ENCODE data around the gene MFNG. TPM values are rescaled to one million over a fixed set of nuclear protein-coding genes. Genes with fewer than 3 reads are reported as not detected.

MFNG gene
- total RNA-seq, 2 donors from 2014 or later = 21.6 to 23.0 TPM

- no peak for DNase-seq (ENCODE audit: low spot score)
- intact Hi-C loops (cut with DNase I) = loop anchor here in 1 of 2 donors (1.0 kb wide), 1 partner anchor 88 kb away; no protein-coding TSS in a partner anchor
These were observed 54.1 kb downstream of the MFNG start for GRCh38 chr22:37431801-37432707.

- intact Hi-C loops (cut with DNase I) = loop anchor here in 1 of 2 donors (1.0 kb wide), 1 partner anchor 87 kb away; no protein-coding TSS in a partner anchor
- no peak for DNase-seq (ENCODE audit: low spot score)
These were observed 54.8 kb downstream of the MFNG start for GRCh38 chr22:37431366-37431765.

GRCh38 chr22:37430941-37431340 lies 55.2 kb downstream of the MFNG start:
- intact Hi-C loops (cut with DNase I) = loop anchor here in 1 of 2 donors (1.0 kb wide), 1 partner anchor 87 kb away; no protein-coding TSS in a partner anchor
- no peak for DNase-seq (ENCODE audit: low spot score)

GRCh38 chr22:37428649-37429586 lies 57.3 kb downstream of the MFNG start:
- no peak for DNase-seq (ENCODE audit: low spot score)
- intact Hi-C loops (cut with DNase I) = loop anchor here in 1 of 2 donors (1.0 kb wide), 1 partner anchor 38 kb away; no protein-coding TSS in a partner anchor

- DNase-seq (ENCODE audit: low spot score) = no peak
- intact Hi-C loops (cut with DNase I) = loop anchor here in 1 of 2 donors (1.0 kb wide), 1 partner anchor 39 kb away; no protein-coding TSS in a partner anchor
These were observed 58.2 kb downstream of the MFNG start for GRCh38 chr22:37427711-37428635.

- intact Hi-C loops (cut with DNase I) = no loop called here
- DNase-seq (ENCODE audit: low spot score) = no peak
These were observed 59.0 kb downstream of the MFNG start, which contains the start of gene ELFN2 for GRCh38 chr22:37427135-37427710. Gene ELFN2 (minus strand): TSS chr22:37427479. CDS start chr22:37375534, 51,945 bp downstream.

- intact Hi-C loops (cut with DNase I) = no loop called here
- DNase-seq (ENCODE audit: low spot score) = no peak
These were observed 59.5 kb downstream of the MFNG start for GRCh38 chr22:37426706-37427134.

- intact Hi-C loops (cut with DNase I) = no loop called here
- no peak for DNase-seq (ENCODE audit: low spot score)
These were observed 60.1 kb downstream of the MFNG start for GRCh38 chr22:37425800-37426705.

- intact Hi-C loops (cut with DNase I) = no loop called here
- DNase-seq (ENCODE audit: low spot score) = no peak
These were observed 60.8 kb downstream of the MFNG start for GRCh38 chr22:37425369-37425768.

GRCh38 chr22:37423283-37423682 lies 62.9 kb downstream of the MFNG start:
- intact Hi-C loops (cut with DNase I) = no loop called here

GRCh38 chr22:37421468-37421877 lies 64.7 kb downstream of the MFNG start:
- DNase-seq (ENCODE audit: low spot score) = no peak
- intact Hi-C loops (cut with DNase I) = no loop called here

More at GRCh38 chr22:37423283-37423682, 62.9 kb downstream of the MFNG start:
- DNase-seq (ENCODE audit: low spot score) = no peak

GRCh38 chr22:37420686-37421467 lies 65.3 kb downstream of the MFNG start:
- DNase-seq (ENCODE audit: low spot score) = no peak
- intact Hi-C loops (cut with DNase I) = no loop called here

GRCh38 chr22:37419969-37420685 lies 66.1 kb downstream of the MFNG start:
- DNase-seq (ENCODE audit: low spot score) = no peak
- intact Hi-C loops (cut with DNase I) = no loop called here

- intact Hi-C loops (cut with DNase I) = no loop called here
- no peak for DNase-seq (ENCODE audit: low spot score)
These were observed 66.7 kb downstream of the MFNG start for GRCh38 chr22:37419370-37419968.
